Stimulated activated CD4-positive, alpha-beta T cell treated with anti-CD3 and anti-CD28 coated beads, TNF-alpha, amount 100 ng/mL, for 24 hours (primary cell): ENCODE measurements around the gene UBQLN1.

Experiments used
- DNase-seq, 3 experiments: peaks; one replicate each; pipeline ENCODE4 v3.0.0-alpha.2; 2020; ENCODE audit warnings: low read depth in 3 of 3

UBQLN1 gene

DNA sequence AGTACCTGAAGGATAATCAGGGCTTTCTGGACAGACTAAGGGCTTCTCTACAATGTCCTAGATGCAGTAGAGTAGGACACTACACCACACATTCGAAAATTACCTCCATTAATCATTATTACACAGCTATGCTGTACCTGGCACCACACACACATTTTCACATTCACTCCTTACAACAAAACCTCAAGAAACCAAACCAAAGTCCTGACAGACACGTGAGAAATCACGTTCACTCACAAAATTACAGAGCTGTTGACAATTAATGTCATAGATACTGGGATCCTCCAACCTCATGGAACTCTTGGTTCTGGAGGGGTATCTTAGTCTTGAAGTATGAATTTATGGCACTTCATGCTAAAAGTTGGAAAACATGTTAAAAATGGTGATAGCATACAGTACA, 16.3 kb downstream of the UBQLN1 start:
- no peak for DNase-seq

DNA sequence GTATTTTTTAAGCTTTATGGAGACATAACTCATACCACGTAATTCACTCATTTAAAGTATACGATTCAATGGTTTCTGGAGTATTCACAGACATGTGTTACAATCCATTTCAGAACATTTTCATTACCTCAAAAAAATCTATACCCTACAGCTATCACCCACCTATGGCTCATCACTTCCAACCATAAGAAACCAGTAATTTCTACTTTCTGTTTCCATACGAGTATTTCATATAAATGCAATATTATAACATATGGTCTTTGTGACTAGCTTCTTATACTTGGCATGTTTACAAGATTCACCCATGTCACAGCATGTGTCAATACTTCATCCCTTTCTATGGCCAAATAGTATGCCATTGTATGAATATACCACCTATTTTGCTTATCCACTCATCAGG, 18.8 kb downstream of the UBQLN1 start:
- no peak for DNase-seq

DNA sequence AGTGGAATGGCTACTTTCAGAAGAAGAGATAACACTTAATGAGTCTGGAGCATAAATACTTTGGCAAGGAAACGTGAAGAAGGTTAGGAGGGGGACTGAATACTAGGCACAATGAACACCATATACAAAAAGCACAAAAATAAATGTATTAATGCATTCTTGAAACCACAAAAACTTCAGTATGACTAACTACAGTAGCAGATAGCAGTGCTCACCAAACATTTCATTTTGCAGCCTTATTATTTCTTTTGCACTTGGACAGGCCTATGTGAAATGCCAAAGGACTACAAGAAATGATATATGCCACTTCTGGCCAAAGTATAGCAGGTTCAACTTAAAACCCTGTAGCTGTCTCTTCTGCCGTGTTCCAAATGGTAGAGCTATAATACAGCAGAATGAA, 26.3 kb downstream of the UBQLN1 start:
- no peak for DNase-seq

DNA sequence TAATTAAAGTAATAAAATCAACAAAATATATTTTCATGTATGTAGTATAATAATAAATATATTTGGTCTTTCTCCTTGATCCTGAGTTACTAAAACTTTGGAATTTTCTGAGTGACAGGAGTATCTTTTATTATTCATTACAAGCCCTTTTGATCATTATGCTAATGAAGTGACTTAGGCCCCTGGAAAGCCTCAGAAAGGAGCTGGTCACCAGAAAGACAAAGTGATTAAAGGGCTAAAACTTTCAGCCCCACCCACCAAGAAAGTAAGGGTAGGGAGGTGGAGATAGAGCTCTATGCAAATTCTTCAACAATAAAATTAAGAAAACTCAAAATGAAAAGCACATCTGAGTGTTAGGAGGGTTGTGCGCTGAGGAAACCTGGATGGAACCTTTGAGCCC, 27.5 kb downstream of the UBQLN1 start:
- no peak for DNase-seq

DNA sequence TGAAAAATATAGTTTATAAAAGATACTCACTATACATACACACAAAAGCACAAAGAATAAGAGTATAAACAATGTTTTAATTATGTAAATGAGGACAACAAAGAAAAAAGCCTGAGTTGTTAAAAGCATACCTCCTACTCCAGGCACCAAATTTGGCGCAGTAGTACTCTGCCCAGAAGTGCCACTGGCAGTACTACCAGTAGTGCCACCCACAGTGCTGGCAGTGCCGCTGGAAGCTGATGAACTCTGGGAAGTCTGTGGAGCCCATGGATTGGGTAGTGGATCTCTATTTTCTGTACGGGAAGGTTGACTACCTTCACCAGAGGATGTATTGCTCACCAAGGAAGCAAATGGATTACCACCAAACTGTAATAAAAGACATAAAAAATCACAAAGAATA, 30.2 kb downstream of the UBQLN1 start:
- DNase-seq = no peak

DNA sequence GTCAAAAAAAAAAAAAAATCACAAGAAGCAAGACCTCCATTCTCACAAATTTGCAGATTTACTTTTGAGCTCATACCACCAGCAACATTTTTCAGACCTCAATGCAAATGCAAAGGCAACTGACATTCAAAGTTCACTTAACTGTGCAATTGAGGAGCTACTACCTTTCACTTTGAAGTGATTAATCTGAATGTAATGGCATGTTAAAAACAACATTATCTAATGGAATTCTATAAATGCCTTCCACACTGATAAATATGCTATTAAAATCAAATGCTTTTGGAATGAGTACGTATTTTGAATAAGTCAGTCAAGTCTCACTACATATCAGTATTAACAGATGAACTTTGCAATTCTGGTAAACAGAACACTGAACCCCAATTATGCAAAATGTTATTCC, 32.3 kb downstream of the UBQLN1 start:
- DNase-seq = no peak

DNA sequence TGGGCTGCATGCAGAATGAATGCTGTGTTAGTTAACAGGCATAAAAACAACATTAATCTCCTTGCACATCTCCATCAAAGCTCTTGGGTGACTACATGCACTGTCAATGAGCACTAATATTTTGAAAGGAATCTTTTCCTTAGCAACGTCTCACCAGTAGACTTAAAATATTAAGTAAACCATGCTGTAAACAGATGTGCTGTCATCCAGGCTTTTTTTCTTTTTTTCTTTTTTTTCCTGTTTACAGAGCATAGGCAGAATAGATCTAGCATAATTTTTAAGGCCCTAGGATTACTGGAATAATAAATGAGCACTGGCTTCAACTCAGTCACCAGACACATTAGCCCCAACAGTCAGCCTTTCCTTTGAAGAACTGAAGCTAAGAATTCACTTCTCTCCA, 36.3 kb downstream of the UBQLN1 start:
- DNase-seq = no peak

DNA sequence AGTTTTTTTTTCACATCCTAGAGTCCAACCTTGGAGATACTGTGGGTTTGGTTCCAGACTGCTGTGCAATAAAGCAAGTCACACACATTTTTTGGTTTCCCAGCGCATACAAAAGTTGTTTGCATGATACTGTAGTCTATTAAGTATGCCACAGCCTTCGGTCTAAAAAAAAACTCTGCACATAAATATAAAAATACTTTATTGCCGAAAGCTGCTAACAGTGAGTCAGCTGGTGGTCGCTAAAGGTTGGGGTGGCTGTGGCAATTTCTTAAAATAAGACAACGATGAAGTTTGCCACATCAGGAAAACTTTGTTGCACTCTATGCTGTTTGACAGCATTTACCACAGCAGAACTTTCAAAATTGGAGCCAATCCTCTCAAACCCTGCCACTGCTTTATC, 37.4 kb downstream of the UBQLN1 start:
- DNase-seq = no peak

DNA sequence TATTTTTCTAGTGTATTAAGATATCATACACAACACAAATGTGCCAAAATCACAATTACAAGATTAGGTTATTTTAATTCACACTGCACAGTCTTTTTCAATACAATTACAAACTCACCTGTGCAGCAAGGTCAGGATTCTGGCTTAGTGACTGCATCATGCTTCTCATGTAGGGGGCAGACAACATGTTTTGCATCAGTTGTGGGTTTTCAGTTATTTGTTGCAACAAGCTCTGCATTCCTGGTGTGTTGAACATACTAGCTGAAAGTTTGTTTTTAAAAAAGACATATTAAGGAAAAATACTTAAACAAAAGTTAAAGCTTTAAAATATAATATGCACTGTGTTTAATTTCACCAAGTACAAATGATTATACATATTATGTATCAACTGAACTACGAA, 38.7 kb downstream of the UBQLN1 start:
- no peak for DNase-seq

DNA sequence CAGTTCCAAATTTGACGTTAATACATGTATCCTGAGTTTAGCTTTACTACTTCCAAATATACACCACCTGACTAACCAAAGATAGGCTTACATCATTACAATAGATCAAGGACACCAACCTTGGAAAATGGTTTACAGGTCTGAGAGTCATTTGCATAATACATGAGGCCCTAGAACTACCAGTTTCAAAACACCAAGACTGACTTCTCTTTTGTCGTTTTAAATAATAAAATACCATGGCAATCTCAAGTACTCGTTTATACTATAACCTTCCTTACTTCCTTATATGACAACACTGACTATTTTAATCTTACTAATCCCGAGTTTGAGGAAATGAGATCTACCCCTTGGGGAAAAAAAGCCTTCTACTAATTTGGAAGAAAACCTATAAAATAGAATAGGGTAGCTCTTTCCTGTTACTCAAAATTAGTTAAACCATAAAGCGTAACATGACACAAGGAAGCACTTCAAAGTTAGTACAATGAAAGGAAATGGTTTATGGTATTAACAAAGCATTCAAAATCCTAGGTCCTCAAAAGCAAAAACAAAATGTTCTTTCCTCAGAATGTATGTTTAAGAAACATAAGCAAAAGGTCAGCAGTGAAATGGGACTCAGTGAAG, 42.1 kb downstream of the UBQLN1 start:
- DNase-seq = no peak

DNA sequence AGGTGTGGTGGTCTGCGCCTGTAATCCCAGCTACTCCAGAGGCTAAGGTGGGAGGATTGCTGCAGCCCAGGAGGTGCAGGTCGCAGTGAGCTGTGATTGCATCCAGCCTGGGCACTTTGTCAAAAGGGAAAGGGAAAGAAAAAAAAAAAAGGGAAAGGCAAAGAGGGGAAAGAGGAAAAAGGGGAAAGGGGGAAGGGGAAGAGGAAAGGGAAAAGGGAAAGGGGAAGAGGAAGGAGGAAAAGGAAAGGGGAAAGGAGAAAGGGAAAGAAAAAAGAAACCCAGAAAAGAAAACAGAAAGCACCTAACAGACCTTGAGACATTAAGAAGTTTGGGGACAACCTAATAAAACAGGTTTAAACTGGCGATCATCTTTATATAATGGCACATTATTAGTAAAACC, 44.8 kb downstream of the UBQLN1 start:
- DNase-seq = no peak

DNA sequence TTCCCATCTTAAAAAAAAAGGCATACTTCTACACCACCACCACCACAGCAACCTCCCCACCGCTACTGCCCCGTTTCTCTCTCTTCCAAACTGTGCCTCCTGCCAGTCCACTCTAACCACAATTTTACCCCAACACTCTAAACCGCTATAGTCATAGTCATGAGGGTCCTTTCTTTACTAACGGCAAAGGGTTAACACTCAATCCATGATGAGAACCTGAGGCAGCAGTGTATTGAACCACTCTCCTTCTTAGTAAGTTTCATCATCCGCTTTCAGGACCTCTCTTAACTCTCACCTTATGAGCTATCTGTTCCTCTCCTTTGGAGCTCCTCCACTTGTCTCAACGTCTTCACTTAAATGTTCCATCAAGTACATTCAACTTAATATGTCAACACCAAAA, 50.8 kb downstream of the UBQLN1 start:
- no peak for DNase-seq

DNA sequence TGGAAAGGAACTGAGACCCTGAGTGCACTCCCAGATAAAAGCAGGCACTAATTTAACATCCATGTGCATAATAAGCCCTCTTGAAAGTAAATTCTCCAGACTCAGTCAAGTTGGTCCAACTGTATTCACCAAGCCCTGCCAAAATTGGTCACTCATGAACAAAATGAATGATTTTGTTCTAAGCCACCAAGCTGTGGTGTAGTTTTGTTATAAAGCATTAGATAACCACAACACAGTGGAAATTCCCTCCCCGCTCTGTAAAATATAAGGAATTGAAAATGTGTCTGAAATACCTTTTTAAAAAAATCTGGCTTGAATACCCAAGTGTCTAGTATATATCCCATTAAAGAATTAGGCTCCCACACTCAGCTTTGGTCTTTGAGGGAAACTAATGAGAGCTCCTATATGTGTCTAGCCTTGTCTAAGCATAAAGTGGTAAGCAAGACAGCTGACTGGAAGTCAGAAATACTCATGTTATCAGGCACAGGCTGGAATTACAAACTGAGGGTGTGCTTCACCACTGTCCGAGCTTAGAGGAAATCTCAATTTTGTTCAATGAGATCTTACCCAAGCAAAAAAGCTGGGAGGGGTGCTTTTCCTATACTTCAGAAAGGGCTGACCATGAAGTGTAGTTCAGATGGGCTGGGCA, 51.6 kb downstream of the UBQLN1 start:
- no peak for DNase-seq

DNA sequence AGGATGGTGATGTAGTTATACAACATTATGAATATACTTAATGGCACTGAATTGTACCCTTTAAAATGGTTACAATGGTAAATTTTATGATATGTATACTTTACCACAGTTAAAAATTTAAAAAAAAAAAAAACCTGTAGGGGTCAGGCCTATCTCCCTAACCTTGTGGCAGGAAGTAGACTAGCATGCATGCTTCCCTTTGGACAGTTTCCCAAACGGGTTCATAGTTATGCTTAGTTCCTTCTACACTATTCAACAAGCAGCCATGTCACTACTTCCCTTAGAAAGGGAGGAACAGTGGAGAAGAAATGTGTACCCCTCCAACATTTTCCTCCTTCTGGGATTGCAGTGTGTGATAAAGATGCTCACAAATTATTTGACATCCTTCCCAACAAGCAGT, 52.3 kb downstream of the UBQLN1 start:
- DNase-seq = no peak

DNA sequence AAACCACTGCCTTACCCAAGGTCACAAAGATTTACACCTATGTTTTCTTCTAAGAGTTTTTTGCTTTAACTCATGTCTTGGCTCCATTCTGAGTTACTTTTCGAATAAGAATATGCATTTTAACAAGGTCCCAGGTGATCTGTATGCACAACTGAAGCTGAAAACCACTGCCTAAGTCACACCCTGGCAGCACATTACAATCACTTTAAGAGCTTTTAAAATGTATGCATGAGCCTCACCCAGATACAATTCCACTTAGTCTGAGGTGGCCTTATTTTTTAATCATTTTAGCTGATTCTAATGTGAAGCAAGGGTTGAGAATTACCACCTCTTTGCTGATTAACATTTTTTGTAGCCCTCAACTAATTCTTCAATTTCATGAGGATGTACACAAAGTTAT, 55.3 kb downstream of the UBQLN1 start:
- DNase-seq = no peak

DNA sequence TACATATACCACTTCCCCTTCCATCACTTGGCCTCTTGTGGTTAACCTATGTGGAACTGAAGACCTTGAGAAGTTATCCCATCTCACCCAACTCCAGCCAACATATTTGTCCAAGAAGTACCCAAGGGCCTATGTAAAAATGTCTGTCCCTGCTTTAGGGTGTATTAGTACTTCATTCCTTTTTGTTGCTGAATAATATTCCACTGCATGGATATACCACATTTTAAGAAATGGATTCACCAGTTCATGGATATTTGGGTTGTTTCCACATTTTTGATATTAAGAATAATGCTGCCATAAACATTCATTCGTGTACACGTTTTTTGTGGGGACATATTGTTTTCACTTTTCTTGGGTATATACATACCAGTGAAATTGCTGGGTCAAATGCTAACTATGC, 56.2 kb downstream of the UBQLN1 start:
- DNase-seq = no peak

DNA sequence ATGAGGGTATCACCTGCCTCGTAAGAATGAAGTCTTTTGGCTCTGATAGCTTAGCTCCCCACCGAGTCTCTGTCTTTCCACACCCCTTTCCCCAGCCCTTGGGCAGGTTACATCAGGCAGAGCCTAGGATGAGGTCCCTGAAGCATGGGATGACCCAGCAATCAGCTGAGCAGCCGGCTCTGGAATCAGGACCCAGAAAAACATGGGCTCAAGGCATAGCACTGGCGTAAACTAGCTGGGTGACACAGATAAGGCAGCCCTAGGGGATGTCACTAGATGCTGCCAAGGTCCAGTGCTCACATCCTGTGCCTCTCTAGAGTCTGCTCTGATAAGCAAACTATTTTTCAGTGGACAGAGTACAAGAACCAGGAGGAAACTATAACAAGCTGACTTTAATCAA, 58.2 kb downstream of the UBQLN1 start:
- DNase-seq = no peak

DNA sequence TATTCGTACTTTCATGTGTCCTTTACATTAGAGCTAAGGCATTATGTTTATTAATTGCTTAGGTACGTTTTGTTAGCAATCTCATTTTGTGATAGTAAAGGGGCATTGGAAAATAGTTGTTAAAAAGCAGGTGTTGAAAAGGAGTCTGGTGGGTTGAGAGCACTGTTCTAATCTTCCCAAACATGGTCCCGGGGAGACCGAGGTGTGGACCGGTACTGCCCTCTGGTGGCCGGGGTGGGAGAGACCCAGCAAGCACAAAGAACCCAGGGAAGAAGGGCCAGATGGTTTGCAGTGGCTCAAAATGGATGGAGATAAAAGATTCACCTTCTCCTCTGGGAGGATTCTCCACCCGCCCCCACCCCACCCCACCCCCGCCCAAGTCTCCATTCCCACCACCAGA, 58.7 kb downstream of the UBQLN1 start:
- DNase-seq = peak; percentile 44 to 63 (median 51)

DNA sequence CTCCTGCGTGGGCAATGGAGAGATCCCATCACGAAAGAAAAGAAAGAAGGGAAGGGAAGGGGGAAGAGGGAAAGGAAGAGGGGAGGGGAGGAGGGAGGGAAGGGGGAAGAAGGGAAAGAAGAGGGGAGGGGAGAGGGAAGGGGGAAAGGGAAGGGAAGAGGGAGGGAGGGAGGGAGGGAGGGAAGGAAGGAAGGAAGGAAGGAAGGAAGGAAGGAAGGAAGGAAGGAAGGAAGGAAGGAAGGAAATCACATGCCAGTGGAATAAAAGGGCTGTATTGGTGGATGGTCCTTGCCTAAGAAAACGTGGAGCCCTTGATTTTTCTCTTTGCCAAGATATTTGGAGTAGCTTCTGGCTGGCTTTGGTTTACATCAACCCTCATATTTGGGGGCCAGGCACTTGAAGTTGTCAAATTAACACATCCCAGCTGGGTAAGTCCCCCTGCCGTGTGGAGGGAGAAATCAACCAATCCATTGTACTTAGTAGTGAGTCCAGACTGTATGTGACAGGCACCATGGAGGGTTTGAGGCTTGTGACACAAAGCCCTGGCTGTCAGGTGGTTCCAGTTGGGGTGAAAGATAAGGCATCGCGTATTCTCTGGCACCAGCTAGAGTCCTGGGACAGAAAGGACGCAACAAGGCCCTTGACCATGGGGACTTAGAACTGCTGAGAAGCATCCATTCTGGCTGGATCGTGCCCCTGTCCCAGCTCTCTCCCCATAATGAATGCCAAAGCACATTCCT, 61.1 kb downstream of the UBQLN1 start:
- no peak for DNase-seq

DNA sequence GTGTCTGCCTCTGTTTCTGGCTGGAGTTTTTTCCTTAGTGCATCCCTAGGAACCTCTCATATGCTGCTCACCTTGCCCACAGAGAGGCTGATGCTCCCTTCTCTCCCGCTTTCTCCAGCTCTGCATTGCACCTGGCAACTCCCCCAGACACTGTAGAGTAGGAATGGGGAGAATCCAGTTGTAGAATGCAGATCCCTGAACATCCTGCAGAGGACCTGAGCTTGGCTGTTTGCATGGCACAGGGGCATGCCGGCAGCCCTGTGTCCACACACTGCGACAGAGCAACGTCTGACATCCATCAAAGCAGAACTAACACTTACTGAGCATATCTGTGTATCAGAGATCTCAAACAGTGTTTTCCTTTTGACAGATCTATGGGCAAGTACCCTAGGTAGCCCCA, 65.0 kb downstream of the UBQLN1 start:
- no peak for DNase-seq

DNA sequence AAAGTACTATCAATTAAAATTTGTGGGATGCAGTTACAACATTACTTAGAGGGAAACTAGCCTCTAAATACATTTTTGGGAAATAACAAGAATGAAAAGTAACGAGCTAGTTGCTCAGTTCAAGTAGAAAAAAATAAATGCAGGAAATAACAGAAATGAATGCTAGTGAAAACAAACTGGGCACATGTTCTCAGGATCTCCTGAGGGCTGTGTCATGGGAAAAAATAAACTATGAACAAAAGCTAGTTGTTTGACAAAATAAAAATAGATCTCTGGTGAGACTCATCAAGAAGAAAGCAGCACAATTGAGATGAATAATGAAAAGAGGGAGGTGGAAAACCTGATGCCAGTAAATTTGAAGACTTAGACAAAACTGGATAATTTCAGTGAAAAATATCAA, 68.5 kb downstream of the UBQLN1 start:
- no peak for DNase-seq

DNA sequence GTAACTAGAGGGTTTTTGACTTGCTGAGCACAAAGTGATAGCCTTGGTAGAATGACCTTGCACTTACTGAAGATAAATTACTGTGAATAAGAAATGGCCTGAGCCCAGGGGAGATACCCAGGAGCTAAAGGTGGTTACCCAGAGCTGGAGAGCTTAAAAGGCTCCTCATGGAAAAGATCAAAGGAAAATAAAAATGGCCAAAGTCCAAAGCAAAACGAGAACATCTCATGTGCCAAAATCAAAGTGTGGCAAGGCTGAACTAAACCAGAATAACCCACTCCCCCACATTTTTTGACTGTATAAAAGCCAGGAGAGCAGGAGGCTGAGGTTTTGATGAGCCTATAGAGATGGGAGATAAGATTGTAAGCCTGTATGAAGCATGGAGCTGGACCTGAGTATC, 70.4 kb downstream of the UBQLN1 start:
- no peak for DNase-seq

DNA sequence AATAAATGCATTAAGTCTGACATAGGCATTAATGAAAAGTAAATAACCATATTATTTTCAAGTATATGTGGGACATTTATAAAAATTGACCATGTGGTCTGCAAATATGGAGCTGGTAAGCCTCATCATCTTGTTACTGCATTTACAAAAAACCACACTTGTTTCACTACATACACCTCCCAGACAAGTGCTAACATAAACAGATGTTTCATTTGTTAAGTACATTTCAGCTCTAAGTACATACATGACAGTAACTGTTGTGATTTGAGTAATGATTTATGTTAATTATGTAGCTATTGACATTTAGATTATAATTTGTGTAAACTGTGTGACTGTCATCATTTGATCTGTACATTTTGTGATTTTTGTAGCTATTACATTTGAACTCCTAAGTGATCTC, 70.9 kb downstream of the UBQLN1 start:
- no peak for DNase-seq
